C4-2B (cell line): Measurements from ENCODE around the gene C1QL2.

Source experiments
- CTCF ChIP-seq: fragments of 450-650 bp; conservative IDR thresholded peaks from 2 replicates; pipeline ENCODE4 v1.5.1; 2017; ENCODE audit warnings: mild to moderate bottlenecking
- ZFX ChIP-seq: fragments of 450-650 bp; IDR thresholded peaks from 2 replicates; pipeline ENCODE4 v1.6.1; 2017

DNA sequence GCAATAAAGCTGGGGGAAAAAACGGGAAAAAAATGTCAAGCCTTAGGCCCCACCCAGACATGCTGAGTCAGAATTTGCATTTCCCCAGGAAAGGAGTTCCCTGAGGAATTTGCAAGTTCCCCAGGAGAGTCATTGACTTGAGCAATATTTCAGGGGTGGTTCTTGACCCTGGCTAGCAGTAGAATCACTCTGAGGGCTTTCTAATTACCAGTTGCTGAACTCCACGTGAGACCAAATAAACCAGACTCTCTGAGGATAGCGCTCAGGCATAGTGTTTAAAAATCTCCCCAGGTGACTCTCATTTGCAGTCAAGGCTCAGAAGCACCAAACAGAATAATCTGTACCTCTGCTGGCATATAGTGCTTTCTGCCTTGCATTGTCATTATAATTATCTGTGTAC lies 48.7 kb downstream of the C1QL2 start:
- TF ChIP-seq CTCF (no peak), ZFX (no peak)
